GM18868 (cell line): ENCODE results near the gene GLI3.

ENCODE experiments used
- ATAC-seq: cut with Tn5 transposase; IDR thresholded peaks from one replicate; pipeline ENCODE4 v1.9.1; 2021; ENCODE audit warnings: mild to moderate bottlenecking, moderate library complexity; ENCODE audit not compliant: unreplicated experiment

Gene GLI3

GRCh38 chr7:42106562-42106961, 130.4 kb downstream of the GLI3 start:
- no peak for ATAC-seq

GRCh38 chr7:42105554-42106358, 131.3 kb downstream of the GLI3 start:
- ATAC-seq, result no peak

DNA sequence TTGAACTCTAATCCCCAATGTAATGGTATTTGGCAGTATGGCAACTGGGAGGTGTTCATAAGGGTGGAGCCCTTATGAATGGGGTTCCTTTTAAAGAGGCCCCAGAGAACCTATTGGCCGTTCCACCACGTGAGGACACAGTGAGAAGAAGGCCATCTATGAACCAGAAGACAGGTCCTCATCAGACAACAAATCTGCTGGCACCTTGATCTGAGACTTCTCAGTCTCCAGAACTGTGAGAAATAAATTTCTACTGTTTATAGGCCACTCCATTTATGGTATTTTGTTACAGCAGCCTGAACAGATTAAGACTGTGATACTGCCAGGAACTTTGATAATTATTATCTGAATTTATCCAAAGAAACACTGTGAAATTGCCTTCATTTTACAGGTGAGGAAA, 132.3 kb downstream of the GLI3 start:
- ATAC-seq, result no peak

DNA sequence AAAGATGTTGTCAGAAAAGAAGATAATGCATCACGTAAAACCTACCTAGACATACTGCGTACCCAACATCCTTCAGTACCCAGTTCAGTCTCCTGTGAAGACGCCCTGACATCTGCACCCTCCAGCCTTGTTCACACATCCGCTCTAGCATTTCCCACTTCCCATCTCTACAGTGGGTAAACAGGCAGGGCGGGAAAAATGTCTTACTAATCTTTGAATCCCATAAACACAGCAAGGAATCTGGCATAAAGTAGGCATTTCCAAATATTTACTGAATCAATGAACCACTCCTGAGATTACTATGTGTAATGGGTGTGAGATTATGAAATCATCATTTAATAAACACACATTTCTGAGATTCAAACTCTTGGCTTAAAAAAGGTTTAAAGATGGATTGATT, 132.8 kb downstream of the GLI3 start:
- ATAC-seq, result no peak

DNA sequence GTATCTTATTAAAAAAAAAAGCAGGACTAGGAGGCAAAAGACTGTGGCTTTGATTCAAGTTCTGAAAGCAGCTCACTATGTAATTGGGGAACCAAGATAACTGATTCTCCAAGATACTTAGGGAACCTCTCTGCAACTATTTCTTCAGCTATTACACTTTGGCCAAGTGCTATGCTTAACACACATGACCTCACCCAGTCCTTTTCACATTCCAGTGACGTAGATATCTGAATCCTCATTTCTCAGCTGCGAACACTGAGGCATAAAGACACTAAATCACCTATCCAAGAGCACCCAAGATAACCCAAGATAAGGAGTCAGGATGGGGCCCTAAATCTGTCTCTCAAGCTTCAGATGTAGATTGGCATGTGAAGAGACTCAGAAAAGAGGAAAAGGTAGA, 133.6 kb downstream of the GLI3 start:
- ATAC-seq, result no peak

- ATAC-seq, result no peak
Observed at GRCh38 chr7:42103020-42103419, 134.0 kb downstream of the GLI3 start.

DNA sequence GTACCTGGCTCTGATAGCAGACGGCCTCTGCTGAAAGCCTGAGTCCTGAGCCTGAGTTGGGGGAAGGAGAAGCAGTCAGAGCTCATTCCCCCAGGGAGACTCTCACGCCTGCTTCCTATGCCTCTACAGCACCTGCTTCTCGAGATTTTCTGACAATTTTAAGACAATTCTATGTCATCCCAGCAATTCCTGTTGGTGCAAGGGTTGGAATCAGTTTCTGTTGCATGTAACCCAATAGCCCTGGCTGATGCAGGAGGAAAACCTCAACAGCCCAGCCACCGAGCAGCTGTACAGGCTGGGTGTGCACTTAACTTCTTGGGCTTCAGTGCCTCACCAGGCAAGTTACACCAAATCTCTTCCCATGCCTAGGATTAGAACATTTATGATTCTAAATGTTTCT, 134.7 kb downstream of the GLI3 start:
- ATAC-seq, result no peak

GRCh38 chr7:42100156-42100508, 136.9 kb downstream of the GLI3 start:
- ATAC-seq, result no peak

- ATAC-seq, result no peak
Observed at GRCh38 chr7:42099470-42100155, 137.4 kb downstream of the GLI3 start.

DNA sequence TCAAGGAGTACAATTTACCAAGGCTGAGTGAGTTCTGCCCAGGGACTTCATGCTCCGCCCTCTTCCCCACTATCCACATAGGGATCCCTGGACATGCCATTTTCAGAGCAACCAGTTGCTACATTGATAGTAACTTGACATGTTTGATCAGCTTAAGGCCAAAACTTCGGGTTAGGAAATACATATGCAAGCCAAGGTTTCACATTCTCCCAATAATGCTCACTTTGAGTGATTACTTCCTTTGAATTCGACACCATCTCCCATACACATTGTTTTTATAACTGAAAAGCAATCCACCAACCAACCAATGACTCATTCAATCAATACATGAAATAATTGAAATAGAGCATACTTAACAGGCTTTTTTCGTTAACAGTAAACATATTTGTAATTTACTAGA, 137.9 kb downstream of the GLI3 start:
- ATAC-seq, result no peak

GRCh38 chr7:42097752-42098151, 139.3 kb downstream of the GLI3 start:
- no peak for ATAC-seq

- no peak for ATAC-seq
Observed at GRCh38 chr7:42096681-42097561, 140.1 kb downstream of the GLI3 start.

- ATAC-seq, result no peak
Observed at GRCh38 chr7:42096268-42096667, 140.7 kb downstream of the GLI3 start.

DNA sequence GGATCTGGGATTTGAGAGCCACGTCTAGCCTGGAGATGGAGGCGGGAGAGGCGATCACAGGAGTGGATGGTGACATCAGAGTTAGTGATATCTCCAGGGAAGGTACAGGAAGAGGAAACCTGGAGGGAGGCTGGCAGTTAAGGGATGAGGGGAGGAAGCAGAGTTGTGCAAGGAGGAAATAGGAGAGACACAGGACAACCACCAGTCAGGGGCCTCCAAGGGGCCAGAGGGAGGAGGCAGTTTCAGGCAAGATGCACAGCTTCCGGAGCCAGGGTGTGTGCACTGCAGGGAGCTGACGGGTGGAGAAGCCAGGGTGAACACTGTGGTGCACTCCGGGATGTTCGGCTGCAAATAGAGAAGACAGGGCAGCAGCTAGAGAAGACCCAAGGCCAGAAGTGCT, 141.2 kb downstream of the GLI3 start:
- no peak for ATAC-seq

GRCh38 chr7:42093349-42093905, 143.6 kb downstream of the GLI3 start:
- ATAC-seq, result no peak

- ATAC-seq, result no peak
Observed at GRCh38 chr7:42091461-42092291, 145.3 kb downstream of the GLI3 start.

- no peak for ATAC-seq
Observed at GRCh38 chr7:42090806-42091205, 146.2 kb downstream of the GLI3 start.

DNA sequence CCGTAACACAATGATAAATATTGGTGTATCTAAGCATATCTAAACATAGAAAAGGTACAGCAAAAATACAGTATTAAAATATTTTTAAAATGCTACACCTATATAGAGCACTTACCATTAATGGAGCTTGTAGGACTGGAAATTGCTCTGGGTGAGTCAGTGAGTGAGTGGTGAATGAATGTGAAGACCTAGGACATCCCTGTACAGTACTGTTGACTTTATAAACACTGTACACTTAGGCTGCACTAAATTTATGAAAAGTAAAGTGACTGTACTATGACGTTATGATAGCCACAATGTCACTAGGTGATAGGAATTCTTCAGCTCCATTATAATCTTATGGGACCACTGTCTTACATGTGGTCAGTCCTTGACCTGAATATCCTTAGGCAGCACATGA, 147.0 kb downstream of the GLI3 start:
- ATAC-seq, result no peak

- ATAC-seq, result no peak
Observed at GRCh38 chr7:42087616-42088015, 149.4 kb downstream of the GLI3 start.

- no peak for ATAC-seq
Observed at GRCh38 chr7:42085531-42085930, 151.5 kb downstream of the GLI3 start.
